Measurements from ENCODE around the gene EPYC.

DNA sequence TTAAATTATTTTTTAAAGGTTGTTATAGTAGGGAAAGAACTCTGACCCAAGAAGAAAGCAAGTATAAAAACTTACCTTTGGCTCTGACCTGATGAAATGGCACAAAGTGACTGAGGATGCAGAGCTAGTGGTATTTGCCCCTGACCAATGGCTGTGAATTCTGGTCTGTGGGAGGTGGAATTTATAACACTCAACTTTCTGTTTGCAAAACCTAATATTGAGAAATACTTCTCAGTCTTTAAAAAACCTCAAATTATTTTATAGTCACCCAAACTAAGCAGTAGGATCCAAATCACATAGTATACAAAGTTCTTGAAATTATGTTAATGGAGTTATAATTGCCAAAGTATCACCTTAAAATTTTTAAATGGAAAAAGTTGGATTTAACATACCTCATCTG, at the start of gene EPYC:
- TF ChIP-seq, protein P1, sequence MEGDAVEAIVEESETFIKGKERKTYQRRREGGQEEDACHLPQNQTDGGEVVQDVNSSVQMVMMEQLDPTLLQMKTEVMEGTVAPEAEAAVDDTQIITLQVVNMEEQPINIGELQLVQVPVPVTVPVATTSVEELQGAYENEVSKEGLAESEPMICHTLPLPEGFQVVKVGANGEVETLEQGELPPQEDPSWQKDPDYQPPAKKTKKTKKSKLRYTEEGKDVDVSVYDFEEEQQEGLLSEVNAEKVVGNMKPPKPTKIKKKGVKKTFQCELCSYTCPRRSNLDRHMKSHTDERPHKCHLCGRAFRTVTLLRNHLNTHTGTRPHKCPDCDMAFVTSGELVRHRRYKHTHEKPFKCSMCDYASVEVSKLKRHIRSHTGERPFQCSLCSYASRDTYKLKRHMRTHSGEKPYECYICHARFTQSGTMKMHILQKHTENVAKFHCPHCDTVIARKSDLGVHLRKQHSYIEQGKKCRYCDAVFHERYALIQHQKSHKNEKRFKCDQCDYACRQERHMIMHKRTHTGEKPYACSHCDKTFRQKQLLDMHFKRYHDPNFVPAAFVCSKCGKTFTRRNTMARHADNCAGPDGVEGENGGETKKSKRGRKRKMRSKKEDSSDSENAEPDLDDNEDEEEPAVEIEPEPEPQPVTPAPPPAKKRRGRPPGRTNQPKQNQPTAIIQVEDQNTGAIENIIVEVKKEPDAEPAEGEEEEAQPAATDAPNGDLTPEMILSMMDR (IDR thresholded peaks at IDR 0.05; ENCODE audit: borderline replicate concordance, extremely low read depth, low read length, poor library complexity, severe bottlenecking) = no peak
- TF ChIP-seq EZH2 (IDR thresholded peaks at IDR 0.05; ENCODE audit: borderline replicate concordance, low read depth, low read length, severe bottlenecking) = no peak
